Inferior parietal cortex (tissue), 1 donor: Measurements from ENCODE around the gene KIAA1549.

Experiments used
- DNase-seq: peaks from one replicate; pipeline ENCODE4 v3.0.0-alpha.2; 2016; ENCODE audit errors: extremely low spot score

Gene KIAA1549

DNA sequence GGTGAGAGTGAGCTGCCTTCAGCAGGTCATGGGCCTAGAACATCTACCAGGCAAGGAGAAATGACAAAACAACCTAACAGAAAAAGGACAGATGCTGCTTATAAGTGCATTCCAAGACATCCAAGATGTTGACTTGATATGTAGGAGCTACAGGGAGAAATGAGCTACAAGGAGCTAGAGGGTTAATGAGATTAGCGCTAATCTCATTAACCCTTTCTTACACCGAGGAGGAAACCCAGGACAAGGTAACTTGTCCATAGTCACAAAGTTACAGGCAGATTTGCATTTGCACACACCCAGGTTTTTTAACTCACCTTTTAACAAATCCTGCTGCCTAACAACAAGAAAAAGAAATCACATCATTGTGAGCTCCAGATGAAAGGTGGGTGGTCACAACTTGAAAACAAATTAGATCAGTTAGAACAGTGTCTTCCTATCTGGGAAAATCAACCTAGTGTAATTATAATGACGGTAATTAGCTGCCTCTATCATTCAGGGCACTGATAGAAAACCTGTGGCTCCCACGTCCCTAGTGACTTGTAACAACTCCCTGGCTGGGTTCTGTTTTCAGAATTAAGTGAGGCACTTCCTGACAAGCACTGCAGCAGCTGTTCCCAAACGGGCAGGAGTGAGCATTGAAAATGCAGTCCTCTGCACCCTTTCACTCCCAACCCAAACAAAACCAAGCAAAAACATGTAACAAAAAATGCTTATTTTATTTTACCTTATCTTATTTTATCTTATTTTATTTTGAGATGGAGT lies 5.7 kb downstream of the KIAA1549 start:
- DNase-seq: no peak

DNA sequence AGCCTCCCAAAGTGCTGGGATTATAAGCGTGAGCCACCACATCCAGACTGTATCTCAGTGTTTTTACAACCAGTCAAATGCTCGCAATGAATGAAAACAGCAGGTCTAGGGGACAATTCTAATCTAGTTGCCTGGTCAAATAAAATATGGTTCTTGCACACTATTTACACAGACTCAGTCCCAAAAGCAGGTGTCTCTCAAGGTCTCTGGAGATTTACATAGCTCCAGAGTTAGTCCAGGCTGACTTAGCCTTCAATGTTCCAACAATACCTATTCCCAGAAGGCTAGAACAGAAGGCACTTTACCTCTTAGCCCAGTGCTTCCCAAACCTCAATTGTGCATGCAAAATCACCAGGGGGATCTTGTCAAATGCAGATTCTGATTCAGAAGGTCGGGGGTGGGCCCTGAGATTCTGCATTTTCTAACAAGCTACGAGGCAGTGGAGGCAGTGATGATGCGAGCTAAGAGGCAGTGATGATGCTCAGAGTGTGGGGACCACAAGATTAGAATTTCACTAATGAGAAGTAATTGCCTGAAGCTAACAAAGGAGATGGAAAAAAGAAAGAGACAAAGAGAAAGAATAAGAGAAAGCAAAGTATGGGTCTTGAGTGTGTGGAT lies 6.4 kb downstream of the KIAA1549 start:
- no peak for DNase-seq

DNA sequence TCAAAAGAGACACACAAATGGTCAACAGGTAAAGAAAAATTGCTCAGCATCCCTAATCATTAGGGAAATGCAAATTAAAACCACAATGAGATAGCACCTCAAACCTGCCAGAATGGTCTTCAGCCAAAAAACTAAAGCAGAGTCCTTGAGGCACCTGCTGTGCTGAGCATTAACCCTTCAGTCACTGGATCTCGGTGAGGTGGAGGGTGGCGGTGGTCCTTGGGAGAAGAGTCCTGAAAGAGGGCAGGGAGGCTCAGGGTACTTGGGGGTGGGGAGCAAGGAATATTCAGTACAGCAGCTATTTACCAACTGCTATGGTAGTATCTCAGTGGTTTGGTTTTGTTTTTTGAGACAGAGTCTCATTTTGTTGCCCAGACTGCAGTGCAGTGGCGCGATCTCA lies 7.1 kb downstream of the KIAA1549 start:
- DNase-seq: no peak

DNA sequence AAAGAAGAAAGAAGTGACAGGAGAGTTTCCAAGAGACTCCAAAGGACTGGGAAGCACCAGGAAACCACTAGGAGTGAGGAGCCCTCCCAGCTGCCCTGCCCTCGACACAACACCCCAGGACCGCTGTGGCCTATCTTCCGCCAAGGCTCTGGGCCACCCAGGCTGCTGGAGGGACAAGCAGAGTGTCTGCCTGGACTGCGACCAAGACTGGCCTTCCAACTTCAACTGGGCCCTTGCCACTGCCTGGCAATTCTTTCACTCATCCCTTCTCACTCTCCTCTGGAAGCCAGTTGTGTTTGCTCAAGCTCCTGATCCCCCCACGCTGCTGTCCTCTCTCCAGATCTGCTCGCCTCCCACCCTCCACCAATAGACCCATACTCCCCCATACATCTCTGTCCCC lies 10.2 kb downstream of the KIAA1549 start:
- DNase-seq: no peak

DNA sequence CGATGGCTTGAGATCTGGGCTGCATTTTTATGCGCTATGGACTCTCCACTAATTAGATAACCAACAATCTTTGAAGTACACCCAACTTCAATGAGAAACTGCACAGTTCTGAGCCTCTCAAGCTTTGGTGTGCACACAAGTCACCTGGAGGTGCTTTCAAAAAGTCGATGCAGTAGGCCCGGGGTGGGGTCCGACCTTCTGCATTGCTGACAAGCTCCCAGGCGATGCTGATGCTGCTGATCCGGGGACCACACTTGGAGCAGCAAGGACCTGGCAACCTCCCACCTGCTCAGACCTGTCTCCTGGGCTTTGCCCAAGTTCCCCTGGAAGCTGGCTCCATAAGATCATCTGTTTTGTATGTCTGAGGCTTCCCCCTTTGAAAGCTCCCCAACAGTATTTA lies 10.7 kb downstream of the KIAA1549 start:
- no peak for DNase-seq

DNA sequence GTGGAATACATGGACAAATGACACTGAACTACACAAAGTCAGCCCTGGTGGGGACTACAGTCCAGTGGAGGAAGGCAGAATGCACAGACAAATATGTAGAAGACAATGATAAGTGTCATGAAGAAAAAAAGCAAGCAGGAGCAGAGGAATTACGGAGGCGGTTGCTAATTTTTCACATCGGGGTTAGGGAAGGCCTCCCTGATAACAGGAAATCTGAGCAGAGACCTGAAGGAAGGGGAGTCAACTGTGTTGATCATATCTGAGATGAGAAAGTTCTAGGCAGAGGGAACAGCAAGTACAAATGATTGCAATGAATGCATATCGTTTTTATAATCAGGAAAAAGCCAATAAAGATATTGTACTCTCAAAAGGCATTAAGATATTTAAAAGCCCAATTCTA lies 14.0 kb downstream of the KIAA1549 start:
- DNase-seq: no peak

DNA sequence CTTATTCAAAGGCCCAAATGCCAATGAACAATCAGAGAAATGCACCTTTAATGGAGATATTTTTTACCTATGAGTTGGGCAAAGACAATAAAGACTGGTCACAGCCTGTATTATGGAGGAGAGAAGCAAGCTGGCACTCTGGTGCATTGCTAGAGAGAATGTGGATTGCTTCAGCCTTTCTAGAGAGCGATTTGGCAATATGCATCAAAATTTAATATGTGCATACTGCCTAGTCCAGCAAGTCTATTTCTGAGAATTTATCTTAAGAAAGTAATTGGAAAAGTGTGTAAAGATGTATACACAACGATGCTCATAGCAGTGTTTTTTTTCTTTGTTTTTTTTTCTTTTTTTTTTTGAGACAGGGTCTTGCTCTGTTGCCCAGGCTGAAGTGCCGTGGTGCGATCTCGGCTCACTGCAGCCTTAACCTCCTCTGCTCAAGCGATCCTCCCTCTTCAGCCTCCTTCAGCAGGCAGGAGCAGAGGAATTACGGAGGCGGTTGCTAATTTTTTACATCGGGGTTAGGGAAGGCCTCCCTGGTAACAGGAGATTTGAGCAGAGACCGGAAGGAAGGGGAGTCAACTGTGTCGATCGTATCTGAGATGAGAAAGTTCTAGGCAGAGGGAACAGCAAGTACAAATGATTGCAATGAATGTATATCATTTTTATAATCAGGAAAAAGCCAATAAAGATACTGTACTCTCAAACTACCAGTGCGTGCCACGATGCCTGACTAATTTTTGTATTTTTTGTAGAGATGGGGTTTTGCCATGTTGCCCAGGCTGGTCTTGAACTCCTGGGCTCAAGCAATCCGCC lies 16.4 kb downstream of the KIAA1549 start:
- DNase-seq: no peak

DNA sequence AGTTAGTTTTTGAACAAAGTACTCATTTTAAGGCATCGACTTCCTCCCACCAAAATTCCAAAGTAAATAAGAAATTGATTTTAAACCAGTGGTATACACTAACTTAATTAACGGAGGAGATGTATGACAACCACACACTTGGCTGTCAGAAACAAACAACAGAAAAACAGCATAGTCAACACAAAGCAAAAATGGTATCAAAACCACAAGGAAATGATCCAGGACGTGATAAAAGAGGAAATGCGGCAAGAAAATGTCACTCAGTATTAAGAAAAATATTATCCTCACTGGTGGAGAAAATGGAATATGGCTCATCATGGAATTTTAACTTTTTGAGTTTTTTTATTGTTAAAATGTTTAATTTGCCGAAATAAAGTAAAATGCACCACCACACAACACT lies 17.5 kb downstream of the KIAA1549 start:
- DNase-seq: no peak

DNA sequence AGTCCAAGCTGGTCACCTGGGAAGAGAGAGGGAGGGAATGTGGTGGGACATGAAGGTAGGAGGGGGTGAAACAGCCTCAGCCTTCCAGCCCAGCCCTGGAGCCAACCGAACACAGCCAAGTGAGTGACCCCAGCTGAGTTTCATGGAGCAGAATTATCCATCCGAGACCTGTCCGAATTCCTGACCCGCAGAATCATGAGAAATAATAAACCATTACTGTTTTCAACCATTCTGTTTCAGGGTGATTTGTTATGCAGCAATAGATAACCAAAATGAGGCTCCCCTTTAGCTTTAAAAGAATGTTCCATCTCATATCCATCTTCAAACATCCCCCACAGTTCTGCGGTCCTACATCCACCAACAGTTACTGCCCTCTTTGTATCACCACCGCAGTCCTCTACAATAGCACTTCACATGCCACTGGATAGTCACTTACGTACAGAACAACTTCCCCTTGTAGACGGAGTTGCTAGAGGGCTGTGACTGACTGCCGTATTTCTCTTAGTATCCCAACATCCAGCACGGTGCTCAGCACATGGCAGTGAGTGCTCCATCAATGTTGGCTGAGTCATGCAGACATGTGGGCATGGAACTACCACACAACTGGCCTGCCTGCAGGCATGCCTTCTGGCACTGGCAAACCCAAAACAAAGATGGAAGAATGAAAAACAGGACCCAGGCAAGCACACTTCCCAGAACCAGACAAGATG lies 18.5 kb downstream of the KIAA1549 start:
- no peak for DNase-seq

DNA sequence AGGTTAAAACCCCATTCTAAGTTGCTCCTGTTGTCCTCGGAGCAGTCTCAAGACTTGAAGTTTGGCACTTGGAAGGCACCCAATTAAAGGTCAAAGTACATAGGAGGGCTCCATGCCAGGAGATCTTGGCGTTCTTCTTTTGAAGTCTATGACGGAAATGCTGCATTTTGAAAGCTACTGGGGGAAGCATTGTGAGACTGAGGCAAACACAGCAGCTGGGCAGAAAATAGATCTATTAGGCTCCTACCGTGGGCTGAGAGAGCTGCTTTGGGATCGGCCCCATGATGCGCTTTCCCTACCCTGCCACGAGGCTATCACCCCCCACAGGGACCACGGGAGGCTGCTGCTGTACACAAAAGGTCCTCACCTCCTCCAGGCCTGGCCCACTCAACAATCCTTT lies 20.0 kb downstream of the KIAA1549 start:
- no peak for DNase-seq

DNA sequence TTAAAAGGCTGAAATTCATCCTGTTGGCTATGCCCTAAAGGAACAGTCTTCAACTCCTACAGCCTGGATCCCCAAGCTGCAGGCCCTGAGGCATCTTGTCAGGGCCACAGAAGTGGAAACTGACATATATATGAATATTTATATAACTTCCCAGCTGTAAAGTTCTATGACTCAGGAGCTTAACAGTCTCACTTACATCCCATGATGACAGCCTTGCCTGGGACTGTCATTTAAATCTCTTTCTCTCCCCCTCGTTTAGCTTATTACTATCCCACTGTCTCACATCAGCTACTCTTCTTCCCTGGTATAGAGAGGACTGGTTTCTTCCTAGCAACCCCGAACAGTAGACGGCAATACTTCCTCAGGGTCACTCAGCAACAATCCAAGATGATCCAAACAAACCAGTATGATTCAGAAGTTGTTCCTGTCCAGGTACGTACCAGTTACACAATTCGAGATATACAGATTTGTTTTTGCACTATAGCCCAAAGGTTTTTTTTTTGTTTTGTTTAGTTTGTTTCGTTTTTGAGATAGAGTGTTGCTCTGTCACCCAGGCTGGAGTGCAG lies 22.7 kb downstream of the KIAA1549 start:
- DNase-seq: no peak

DNA sequence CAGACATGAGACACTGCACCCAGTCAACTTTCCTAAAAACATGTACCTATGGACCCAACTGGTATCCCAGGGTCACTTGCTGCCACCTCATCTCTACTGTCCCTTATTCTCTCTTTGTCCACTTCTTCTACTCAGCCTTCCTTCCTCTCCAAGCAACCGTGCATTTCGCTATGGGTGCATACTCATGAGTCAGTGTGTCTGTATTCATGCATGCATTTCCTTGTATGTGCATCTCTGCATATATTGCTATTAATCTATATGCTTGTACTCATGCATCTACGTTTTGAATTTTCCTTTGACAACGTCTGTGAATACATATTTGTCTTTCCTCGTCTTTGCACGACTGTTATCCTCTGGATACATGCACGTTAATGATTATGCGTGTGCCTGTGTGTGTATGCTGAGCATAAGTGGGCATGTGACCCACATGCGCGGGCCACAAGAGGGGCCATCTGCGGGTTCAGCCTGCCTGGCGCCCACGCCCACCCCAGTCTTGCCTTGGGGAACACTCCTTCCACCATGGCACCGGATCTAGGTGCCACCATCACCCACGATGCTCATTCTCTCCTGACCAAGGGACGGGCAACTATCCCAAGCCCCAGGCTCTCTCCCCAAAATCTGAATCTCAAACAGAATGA lies 23.3 kb downstream of the KIAA1549 start:
- no peak for DNase-seq

DNA sequence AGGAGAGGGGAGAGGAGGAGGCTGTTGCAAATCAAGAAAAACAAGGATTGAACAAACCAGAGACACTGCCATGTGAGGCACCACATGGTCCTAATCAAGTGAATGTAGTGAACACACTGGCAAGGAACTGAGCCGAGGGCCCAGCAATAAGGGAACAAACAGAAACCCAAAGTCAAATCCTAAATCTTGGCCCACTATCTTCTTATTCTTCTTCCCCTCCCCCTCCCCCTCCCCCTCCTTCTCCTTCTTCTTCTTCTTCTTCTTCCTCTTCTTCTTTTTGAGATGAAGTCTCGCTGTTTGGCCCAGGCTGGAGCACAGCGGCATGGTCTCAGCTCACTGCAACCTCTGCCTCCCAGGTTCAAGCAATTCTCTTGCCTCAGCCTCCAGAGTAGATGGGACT lies 24.0 kb downstream of the KIAA1549 start:
- DNase-seq: no peak

DNA sequence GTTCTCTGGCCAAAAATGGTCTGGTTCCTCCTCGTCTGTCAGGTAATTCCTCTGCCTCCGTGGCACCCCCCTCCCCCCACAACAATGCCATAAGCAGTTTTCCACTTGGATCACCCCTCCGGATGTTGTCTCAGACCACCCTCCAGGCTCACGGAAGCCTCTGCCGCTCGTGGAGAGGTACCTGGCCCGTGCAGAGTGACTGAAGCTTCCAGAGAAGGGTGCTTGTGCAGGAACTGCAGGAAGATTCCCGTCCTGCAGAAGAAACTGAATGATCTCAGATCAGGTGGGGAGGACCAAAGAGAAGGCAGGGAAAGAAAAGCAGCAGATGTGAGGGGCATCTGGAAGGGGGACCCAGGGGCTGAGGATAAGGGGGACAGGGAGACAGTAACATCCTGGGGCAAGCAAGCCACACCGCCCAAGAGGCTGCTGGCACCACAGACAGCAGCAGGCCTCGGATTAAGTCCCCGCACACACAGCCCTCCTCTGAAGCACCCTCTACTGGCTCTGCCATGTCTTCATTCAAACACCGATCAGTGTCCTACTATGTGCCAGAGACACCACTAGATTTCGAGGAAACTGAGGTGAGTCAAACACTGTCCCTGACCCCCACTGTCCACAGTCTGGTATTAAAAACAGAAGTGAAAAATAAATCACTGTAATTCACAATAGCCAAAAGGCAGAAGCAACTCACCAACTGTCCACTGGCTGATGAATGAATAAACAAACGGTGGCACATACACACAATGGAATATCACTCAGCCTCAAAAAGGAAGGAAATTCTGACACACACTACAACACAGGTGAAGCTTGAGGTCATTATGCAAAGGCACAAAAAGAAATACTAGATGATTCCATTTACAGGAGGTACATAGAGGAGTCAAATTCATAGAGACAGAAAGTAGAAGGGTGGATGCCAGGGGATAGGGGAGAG lies 26.4 kb downstream of the KIAA1549 start:
- DNase-seq: no peak

DNA sequence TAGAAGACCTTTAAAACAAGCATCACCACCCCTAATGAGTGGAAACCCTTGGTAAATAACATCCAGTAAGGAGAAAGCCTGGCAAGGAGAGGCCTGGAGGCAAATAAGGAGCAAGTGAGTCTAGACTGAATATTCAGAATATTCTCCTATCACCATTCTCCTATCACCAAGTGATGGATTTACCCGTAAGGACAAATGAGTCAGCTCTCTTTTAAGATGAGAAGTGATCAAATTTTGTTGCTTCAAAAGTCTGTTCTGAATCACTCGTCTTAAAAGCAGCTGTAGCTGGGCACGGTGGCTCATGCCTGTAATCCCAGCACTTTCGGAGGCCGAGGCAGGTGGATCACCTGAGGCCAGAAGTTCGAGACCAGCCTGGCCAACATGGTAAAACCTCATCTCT lies 28.4 kb downstream of the KIAA1549 start:
- DNase-seq: no peak

DNA sequence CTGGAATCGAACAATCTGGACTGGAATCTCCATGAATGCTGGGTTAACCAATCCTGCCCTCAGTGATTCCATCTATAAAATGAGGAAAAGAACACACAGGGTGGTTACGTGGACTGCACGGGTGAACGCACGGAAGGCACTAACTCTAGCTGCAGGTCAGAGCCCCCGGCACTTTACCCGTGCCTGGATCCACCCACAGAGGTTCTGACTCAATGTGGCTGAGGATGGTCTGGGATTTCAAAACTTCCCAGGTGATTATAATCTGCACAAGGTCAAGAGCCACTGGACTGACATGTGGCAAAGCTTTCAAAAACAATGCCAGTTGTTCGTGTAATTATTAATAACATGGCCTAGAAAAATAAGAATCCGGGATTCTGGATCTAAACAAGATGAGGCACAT lies 29.2 kb downstream of the KIAA1549 start:
- no peak for DNase-seq

DNA sequence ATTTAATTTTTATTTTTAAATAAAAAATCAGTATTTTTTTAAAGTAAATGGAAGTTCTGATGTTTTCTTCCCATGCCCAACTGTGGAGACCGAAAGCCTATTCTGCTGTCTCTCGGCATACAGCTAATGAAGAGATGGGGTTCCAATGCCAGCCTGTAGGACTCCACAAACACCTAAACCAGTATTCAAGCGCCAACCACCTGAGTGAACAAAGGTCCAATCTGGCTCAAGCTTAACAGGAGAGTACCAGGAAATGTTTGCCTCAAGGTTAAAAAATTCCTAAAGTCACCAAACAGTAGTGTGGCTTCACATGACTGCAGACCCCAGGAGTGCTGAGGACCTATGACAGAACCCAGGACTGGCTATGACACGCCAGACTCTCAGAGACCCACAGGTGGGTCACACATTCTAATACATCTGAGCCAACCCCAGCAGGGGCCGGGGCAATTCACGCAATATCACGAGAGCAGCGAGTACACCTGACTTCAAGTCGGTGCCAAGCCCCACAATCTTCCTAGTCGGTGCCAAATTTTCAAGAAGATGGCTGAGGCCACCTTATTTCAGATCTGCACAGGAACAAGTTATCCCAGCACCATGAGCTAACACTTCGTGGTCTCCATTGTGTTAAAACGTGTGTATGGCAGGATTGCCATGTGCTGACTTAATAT lies 31.6 kb downstream of the KIAA1549 start:
- DNase-seq: no peak

DNA sequence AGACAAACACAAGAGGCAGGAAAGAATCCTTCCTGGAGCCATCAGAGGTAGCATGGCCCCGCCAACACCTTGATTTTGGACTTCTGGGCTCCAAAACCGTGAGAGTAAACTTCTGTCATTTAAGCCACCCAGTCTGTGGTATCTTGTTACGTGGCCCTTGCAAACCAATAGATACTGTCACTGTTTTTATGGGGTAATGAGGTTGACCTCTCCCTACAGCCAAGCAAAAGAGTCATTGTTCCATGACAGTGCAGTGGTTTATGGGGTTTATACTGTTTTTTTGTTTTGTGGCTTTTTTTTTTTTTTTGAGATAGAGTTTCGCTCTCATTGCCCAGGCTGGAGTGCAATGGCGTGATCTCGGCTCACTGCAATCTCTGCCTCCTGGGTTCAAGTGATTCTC lies 32.8 kb downstream of the KIAA1549 start:
- no peak for DNase-seq

DNA sequence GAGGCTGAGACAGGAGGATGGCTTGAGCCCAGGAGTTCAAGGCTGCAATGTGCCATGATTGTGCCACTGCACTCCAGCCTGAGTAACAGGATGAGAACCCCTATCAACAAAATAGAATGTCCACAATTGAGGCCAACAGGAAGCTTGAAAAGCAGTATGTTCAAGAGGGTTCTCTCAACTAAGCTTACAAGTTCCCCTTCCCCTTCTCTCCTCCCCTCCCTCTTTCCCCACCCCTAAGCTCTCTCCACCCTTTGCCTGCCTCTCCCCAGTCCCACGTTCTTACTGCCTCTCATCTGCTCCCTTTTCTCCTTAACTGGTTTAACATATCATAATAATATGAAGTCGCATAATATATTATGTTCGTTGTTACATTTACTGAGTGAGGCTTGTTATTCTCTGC lies 35.4 kb downstream of the KIAA1549 start:
- no peak for DNase-seq

DNA sequence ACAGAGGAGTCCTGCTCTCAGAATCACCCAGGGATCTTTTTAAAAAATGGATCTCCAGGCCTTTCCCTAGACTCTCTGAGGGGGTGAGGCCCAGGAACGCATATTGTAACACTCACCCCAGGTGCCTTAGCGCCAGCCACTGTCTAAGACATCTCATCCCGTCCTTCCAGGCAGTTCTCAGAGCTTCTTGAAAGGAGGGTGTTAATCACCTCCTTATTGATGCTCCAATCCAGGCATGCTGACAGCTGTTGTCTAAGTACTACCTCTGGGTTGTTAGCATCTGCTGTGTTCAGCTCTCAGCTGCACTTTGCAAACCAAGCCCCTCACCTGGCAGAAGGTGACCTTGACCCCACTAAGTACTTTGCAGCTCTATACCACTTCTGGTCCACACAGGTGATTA lies 36.0 kb downstream of the KIAA1549 start:
- DNase-seq: no peak
